Lung (tissue), 12 donors: ENCODE data around the gene DOCK6. TPM values are rescaled to one million over a fixed set of nuclear protein-coding genes. Genes with fewer than 3 reads are reported as not detected.
A peak's percentile ranks its signal among the peaks of the same experiment; 100 is the strongest.
"Not testable (repeated sequence)": the region's sequence is repeated elsewhere in the genome, so short reads cannot be mapped to it uniquely, and the experiment has no call there.

ENCODE experiments used
- ATAC-seq: fragments of 200-7000 bp; cut with Tn5 transposase; one replicate; pipeline ENCODE4 v1.9.1; 2020; ENCODE audit warnings: moderate number of reproducible peaks; ENCODE audit not compliant: insufficient read depth, low FRiP score
- DNase-seq, 3 donors: peaks; one replicate each; pipeline ENCODE4 v3.0.0-alpha.2; 2013 to 2017
- H3K27ac ChIP-seq, 2 donors: one replicate each; pipeline ENCODE4 v1.5.1; 2013; ENCODE audit warnings: mild to moderate bottlenecking in 2 of 2, moderate library complexity in 2 of 2, control low read depth in 1 of 2, inconsistent platforms in 1 of 2, low read depth in 1 of 2, low read length in 1 of 2
- H3K27me3 ChIP-seq, 3 donors: one replicate each; pipeline ENCODE4 v1.5.1; 2013; ENCODE audit warnings: low read length in 2 of 3; ENCODE audit not compliant: control insufficient read depth in 3 of 3, insufficient read depth in 3 of 3
- H3K36me3 ChIP-seq, 4 donors: one replicate each; pipeline ENCODE4 v1.5.1; 2013; ENCODE audit warnings: low read length in 4 of 4, mild to moderate bottlenecking in 1 of 4, moderate library complexity in 1 of 4; ENCODE audit not compliant: control insufficient read depth in 4 of 4, insufficient read depth in 4 of 4
- H3K4me1 ChIP-seq, 5 donors: one replicate each; pipeline ENCODE4 v1.5.1; 2013; ENCODE audit warnings: low read length in 5 of 5, mild to moderate bottlenecking in 2 of 5, moderate library complexity in 1 of 5; ENCODE audit not compliant: control insufficient read depth in 5 of 5, insufficient read depth in 5 of 5
- H3K4me3 ChIP-seq: one replicate; pipeline ENCODE4 v1.5.1; 2013; ENCODE audit warnings: mild to moderate bottlenecking, control low read depth, moderate library complexity
- H3K9ac ChIP-seq, 2 donors: one replicate each; pipeline ENCODE4 v1.5.1; 2013; ENCODE audit warnings: low read length in 2 of 2, control low read depth in 1 of 2; ENCODE audit not compliant: insufficient read depth in 1 of 2
- H3K9me3 ChIP-seq, 4 donors: one replicate each; pipeline ENCODE4 v1.5.1; 2013; ENCODE audit warnings: low read length in 3 of 4, mild to moderate bottlenecking in 1 of 4, moderate library complexity in 1 of 4; ENCODE audit not compliant: control insufficient read depth in 4 of 4, insufficient read depth in 3 of 4
- WGBS, 2 donors: extraction: QIAGEN DNeasy Blood & Tissue Kit; methylation state at CpG; one replicate each; pipeline ENCODE4 v1.1.7; 2013; 5-methylcytosine and 5-hydroxymethylcytosine counted together
- polyA plus RNA-seq, 2 donors: library from polyadenylated mRNA; stranded (reverse); fragments of 200-250 nt; gene quantifications; one replicate each; pipeline ENCODE4 v1.2.1, GENCODE V29; 2013
- total RNA-seq, 2 donors: library from RNA; depleted of rRNA in 1 of 2; stranded (reverse); fragments of >200 nt in 1 of 2; gene quantifications; one replicate each; pipeline ENCODE4 v1.2.1, GENCODE V29; 2014 to 2021
- TF ChIP-seq, protein P1 (sequence below): IDR thresholded peaks from 2 replicates; pipeline ENCODE4 v1.5.1; 2012; ENCODE audit warnings: mild to moderate bottlenecking; ENCODE audit errors: control extremely low read depth, extremely low read depth
- donor health status: control.
- donor health status: control.
- donor health status: Bipolar disorder and iron deficiency.
- donor health status: healthy.
- donor health status: DM: yes; HTN: yes; CAD: no.

The DOCK6 gene
- total and polyA plus RNA-seq, 4 donors = 38.6 to 129 (median 73.7) TPM

DNA sequence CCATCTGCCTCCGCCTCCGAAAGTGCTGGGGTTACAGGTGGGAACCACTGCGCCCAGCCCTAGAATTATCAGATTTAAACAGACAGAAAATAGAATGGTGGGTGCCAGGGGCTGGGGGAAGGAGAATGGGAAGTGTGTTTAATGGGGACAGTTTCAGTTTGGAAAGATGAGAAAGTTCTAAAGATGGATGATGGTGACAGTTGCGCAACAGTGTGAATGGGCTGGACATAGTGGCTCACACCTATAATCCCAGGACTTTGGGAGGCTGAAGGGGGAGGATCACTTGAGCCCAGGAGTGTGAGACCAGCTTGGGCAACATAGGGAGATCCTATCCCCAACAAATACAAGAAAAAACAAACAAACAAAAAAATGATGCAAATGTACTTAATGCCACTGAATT, 80.8 kb downstream of the DOCK6 start:
- H3K4me3 ChIP-seq = no peak overlapping the region
- H3K27ac ChIP-seq = peak overlapping the region; percentile 7 to 42
- no peak for DNase-seq
- no peak for ATAC-seq
- H3K4me1 ChIP-seq = peaks cover 0 to 10% (median 0%) of the 10 kb centered on the region in 5 donors
- TF ChIP-seq, protein P1, sequence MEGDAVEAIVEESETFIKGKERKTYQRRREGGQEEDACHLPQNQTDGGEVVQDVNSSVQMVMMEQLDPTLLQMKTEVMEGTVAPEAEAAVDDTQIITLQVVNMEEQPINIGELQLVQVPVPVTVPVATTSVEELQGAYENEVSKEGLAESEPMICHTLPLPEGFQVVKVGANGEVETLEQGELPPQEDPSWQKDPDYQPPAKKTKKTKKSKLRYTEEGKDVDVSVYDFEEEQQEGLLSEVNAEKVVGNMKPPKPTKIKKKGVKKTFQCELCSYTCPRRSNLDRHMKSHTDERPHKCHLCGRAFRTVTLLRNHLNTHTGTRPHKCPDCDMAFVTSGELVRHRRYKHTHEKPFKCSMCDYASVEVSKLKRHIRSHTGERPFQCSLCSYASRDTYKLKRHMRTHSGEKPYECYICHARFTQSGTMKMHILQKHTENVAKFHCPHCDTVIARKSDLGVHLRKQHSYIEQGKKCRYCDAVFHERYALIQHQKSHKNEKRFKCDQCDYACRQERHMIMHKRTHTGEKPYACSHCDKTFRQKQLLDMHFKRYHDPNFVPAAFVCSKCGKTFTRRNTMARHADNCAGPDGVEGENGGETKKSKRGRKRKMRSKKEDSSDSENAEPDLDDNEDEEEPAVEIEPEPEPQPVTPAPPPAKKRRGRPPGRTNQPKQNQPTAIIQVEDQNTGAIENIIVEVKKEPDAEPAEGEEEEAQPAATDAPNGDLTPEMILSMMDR = no peak
- H3K9ac ChIP-seq = no peak overlapping the region
- no peaks in the 10 kb centered on the region for H3K27me3 ChIP-seq
- peaks cover 6 to 56% (median 32%) of the 10 kb centered on the region in 4 donors for H3K36me3 ChIP-seq
- WGBS, 2 donors = 90 to 94% methylated on average over 4 of the region's 4 CpGs
- no peaks in the 10 kb centered on the region for H3K9me3 ChIP-seq

DNA sequence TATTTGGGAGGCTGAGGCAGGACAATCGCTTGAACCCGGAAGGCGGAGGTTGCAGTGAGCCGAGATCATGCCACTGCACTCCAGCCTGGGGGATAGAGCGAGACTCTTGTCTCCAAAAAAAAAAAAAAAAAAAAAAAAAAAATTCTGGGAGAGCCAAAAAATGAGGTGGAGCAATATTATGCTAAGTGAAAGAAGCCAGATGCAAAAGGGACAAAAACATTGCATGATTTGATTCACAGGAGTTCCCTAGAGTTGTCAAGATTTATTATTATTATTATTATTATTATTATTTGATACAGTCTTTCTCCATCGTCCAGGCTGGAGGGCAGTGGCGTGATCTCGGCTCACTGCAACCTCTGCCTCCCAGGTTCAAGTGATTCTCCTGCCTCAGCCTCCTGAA, 81.3 kb downstream of the DOCK6 start:
- not testable (repeated sequence) for H3K9me3 ChIP-seq, ATAC-seq, H3K27me3 ChIP-seq, DNase-seq, H3K9ac ChIP-seq, H3K4me3 ChIP-seq
- H3K4me1 ChIP-seq = peaks cover 0 to 10% (median 0%) of the 10 kb centered on the region in 5 donors
- peaks cover 6 to 60% (median 34%) of the 10 kb centered on the region in 4 donors for H3K36me3 ChIP-seq
- 83 to 88% methylated on average over 8 of the region's 8 CpGs for WGBS, 2 donors
- H3K27ac ChIP-seq = peak overlapping the region; percentile 7 to 20

DNA sequence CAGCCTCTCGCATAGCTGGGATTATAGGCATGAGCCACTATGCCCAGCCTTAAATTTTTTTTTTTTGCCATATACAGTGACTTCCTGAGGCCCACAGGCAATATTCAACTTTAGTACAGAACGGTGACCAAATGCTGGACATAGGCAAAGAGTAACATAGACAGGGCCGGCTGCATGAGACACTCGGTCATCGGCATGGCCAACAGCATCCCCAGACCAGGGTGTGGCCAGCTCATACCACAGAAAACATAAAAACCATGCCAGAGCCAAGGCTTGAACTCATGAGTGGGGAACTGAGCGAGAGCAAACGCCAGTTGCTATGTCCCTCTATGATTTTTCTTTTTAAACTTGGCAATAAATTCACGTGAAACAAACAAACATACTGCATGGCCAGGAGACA, 82.0 kb downstream of the DOCK6 start:
- DNase-seq (no peak), ATAC-seq (no peak)
- H3K27me3 ChIP-seq = no peaks in the 10 kb centered on the region
- peaks cover 0 to 10% (median 0%) of the 10 kb centered on the region in 5 donors for H3K4me1 ChIP-seq
- TF ChIP-seq, protein P1 = no peak
- no peak overlapping the region for H3K9ac ChIP-seq
- peak overlapping the region; percentile 0 to 20 for H3K27ac ChIP-seq
- H3K9me3 ChIP-seq = no peaks in the 10 kb centered on the region
- WGBS, 2 donors = 71 to 78% methylated on average over 8 of the region's 8 CpGs
- H3K4me3 ChIP-seq = no peak overlapping the region
- peaks cover 9 to 60% (median 36%) of the 10 kb centered on the region in 4 donors for H3K36me3 ChIP-seq

DNA sequence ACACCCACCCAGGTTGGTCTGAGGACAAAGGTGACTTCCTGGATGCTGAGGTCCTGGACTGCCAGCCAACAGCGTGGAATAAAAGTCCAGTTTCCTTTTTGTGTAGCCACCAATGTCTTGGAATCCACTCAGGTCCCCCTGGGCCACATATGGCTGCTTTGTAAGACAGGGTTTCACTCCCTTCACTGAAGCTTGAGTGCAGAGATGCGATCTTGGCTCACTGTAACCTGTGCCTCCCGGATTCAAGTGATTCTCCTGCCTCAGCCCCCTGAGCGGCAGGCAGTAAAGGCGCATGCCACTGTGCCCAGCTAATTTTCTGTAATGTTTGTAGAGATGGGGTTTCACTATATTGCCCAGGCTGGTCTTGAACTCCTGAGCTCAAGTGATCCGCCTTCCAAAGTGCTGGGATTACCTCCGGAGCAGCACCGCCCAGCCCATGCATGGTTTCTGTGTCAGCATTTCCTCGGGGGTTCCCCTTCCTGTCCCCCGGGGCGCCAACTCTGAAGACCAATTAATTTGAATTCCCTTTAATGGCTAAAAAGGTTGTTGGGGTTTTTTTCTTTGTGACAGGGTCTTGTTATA, 82.5 kb downstream of the DOCK6 start:
- peak overlapping the region; percentile 0 to 18 for H3K27ac ChIP-seq
- H3K9ac ChIP-seq = no peak overlapping the region
- WGBS, 2 donors = 45 to 59% methylated on average over 11 of the region's 11 CpGs
- DNase-seq (no peak), ATAC-seq (no peak)
- H3K4me3 ChIP-seq = no peak overlapping the region
- peaks cover 9 to 59% (median 35%) of the 10 kb centered on the region in 4 donors for H3K36me3 ChIP-seq
- TF ChIP-seq, protein P1 = no peak
- H3K4me1 ChIP-seq = peaks cover 0 to 9% (median 0%) of the 10 kb centered on the region in 5 donors
- H3K27me3 ChIP-seq = no peaks in the 10 kb centered on the region
- H3K9me3 ChIP-seq = no peaks in the 10 kb centered on the region

DNA sequence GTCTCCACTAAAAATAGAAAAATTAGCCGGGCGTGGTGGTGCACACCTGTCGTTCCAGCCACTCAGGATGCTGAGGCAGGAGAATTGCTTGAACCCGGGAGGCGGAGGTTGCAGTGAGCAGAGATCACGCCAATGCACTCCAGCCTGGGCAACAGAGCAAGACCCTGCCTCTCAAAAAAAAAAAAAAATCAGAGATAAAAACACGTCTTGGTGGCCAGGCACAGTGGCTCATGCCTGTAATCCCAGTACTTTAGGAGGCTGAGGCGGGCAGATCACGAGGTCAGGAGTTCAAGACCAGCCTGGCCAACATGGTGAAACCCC, 83.2 kb downstream of the DOCK6 start:
- not testable (repeated sequence) for H3K27ac ChIP-seq, H3K4me3 ChIP-seq, H3K9me3 ChIP-seq, DNase-seq, H3K27me3 ChIP-seq, ATAC-seq, H3K4me1 ChIP-seq, H3K9ac ChIP-seq
- peaks cover 9 to 56% (median 40%) of the 10 kb centered on the region in 4 donors for H3K36me3 ChIP-seq
- 91 to 95% methylated on average over 9 of the region's 9 CpGs for WGBS, 2 donors
